ENCODE results near the gene ACTR3. TPM values are rescaled to one million over a fixed set of nuclear protein-coding genes. Genes with fewer than 3 reads are reported as not detected.
A peak's percentile ranks its signal among the peaks of the same experiment; 100 is the strongest.
"Not testable (repeated sequence)": the region's sequence is repeated elsewhere in the genome, so short reads cannot be mapped to it uniquely, and the experiment has no call there.

The ACTR3 gene
- 175 and 217 TPM in 2 replicates for total RNA-seq (ENCODE audit: low replicate concordance)
- long read RNA-seq, full-length matches to known transcripts: 1,026 of 1,077 reads
- long read RNA-seq, partial matches to known transcripts: 27 of 1,077 reads
- long read RNA-seq, other reads (novel, unspliced or antisense): 24 of 1,077 reads

DNA sequence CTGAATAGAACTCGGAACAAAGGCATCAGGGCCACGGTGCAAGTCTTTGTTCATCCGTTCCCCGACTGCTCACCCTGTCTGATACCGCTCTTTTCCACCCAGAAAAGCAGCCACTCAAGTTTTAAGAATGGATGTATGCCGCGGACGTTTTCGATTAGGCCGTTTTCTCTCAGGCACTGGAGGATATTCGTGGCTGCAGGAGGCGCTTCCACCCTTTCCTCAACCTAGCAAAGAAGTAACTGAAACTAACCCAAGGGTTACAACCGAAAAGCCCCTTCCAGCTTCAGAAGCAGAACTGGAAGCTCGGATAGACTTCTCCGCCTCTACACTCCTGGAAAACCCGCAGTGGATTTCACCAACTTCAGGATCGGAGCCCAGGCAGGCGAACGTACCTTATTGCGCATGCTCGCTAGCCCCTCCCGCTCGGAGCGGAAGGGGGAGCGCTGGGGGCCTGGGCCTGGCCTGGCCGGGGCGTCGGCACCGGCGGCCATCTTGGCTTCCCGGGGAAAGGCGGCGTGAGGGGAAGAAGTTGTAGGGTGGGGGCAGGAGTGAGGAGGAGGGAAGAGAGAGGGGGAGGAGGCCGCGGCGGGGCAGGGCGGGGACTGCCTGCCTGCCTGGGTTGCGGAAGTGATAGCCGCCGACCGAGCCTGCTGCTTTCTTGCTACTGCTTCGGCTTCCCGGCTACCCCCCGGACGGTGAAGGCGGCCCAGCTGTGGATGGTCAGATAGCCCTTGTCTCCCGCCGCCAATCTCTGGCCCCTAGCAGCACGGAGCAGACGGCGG lies at the start of gene ACTR3:
ACTR3 (plus strand) TSS at position 619 of the 782 bp plus-strand sequence. CDS start 191 bp downstream, outside the sequence.
- no peak for TF ChIP-seq CTCF (conservative IDR thresholded peaks at IDR 0.05)
- peak within 1 kb of the TSS; percentile 100 for H3K4me3 Mint-ChIP-seq
- H3K36me3 Mint-ChIP-seq: peaks cover 19% of the 10 kb centered on the region
- no peaks in the 10 kb centered on the region for H3K9me3 Mint-ChIP-seq
- no peaks in the 10 kb centered on the region for H3K27me3 Mint-ChIP-seq
- H3K4me1 Mint-ChIP-seq (ENCODE audit: unreplicated experiment): peaks cover 58% of the 10 kb centered on the region
- DNase-seq (ENCODE audit: extremely low spot score, unreplicated experiment): peak; percentile 99
- peak within 1 kb of the TSS; percentile 99 for H3K27ac Mint-ChIP-seq

DNA sequence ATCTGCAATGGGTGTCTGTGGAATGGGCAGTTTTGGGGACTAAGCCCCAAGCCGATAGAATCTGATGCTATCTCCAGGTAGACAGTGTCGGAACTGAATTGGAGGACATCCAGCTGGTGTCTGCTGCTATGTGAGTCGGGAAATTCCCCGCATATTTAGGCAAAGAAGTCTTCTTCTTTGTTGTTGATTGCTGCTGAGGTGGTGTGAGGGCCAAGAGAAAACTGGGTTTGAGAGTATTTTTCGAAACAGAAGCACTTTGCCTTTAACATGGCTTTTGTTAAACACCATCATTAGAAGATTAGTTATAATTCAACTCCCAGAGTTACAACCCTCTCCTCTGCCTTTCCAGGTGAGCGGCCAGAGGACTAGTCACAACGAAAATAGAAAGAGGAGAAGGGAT lies 49.4 kb upstream of the ACTR3 start:
- H3K4me3 Mint-ChIP-seq: no peak overlapping the region
- no peaks in the 10 kb centered on the region for H3K36me3 Mint-ChIP-seq
- no peak for TF ChIP-seq CTCF (conservative IDR thresholded peaks at IDR 0.05)
- no peak for DNase-seq (ENCODE audit: extremely low spot score, unreplicated experiment)
- no peaks in the 10 kb centered on the region for H3K9me3 Mint-ChIP-seq
- H3K27ac Mint-ChIP-seq: no peak overlapping the region
- no peaks in the 10 kb centered on the region for H3K27me3 Mint-ChIP-seq
- H3K4me1 Mint-ChIP-seq (ENCODE audit: unreplicated experiment): peaks cover 7% of the 10 kb centered on the region

- peaks cover 7% of the 10 kb centered on the region for H3K4me1 Mint-ChIP-seq (ENCODE audit: unreplicated experiment)
- TF ChIP-seq CTCF (conservative IDR thresholded peaks at IDR 0.05): no peak
- H3K36me3 Mint-ChIP-seq: no peaks in the 10 kb centered on the region
- H3K27ac Mint-ChIP-seq: peak overlapping the region; percentile 4
- peak overlapping the region; percentile 34 for H3K4me3 Mint-ChIP-seq
- no peak for DNase-seq (ENCODE audit: extremely low spot score, unreplicated experiment)
- H3K9me3 Mint-ChIP-seq: no peaks in the 10 kb centered on the region
- H3K27me3 Mint-ChIP-seq: no peaks in the 10 kb centered on the region
These were observed 46.8 kb upstream of the ACTR3 start for GRCh38 chr2:113842919-113843736.

GRCh38 chr2:113843737-113844050 lies 46.2 kb upstream of the ACTR3 start:
- not testable (repeated sequence) for DNase-seq (ENCODE audit: extremely low spot score, unreplicated experiment); H3K27me3 Mint-ChIP-seq; H3K9me3 Mint-ChIP-seq; H3K4me3 Mint-ChIP-seq; H3K4me1 Mint-ChIP-seq (ENCODE audit: unreplicated experiment); H3K27ac Mint-ChIP-seq; H3K36me3 Mint-ChIP-seq

DNA sequence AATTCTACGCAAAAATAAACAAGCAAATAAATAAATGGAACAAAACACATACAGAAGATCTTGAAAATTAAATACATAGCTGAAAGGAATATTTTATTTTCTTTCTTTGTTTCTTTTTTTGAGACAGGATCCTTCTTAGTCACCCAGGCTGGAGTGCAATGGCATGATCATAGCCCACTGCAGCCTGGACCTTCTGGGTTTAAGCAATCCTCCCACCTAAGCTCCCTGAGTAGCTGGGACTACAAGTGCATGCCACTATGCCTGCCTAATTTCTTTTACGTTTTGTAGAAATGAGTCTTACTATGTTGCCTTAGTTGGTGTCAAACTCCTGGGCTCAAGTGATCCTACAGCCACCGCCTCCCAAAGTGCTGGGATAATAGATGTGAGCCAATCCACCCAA lies 44.6 kb upstream of the ACTR3 start:
- Mint-ChIP-seq H3K4me1 (ENCODE audit: unreplicated experiment) (peaks cover 7% of the 10 kb centered on the region), H3K27ac (no peak overlapping the region), H3K9me3 (no peaks in the 10 kb centered on the region), H3K27me3 (no peaks in the 10 kb centered on the region), H3K36me3 (no peaks in the 10 kb centered on the region), H3K4me3 (no peak overlapping the region)
- no peak for TF ChIP-seq CTCF (conservative IDR thresholded peaks at IDR 0.05)
- no peak for DNase-seq (ENCODE audit: extremely low spot score, unreplicated experiment)

GRCh38 chr2:113845796-113846195 lies 44.1 kb upstream of the ACTR3 start:
- H3K4me3 Mint-ChIP-seq; H3K27me3 Mint-ChIP-seq; H3K9me3 Mint-ChIP-seq; DNase-seq (ENCODE audit: extremely low spot score, unreplicated experiment); H3K4me1 Mint-ChIP-seq (ENCODE audit: unreplicated experiment); H3K36me3 Mint-ChIP-seq; H3K27ac Mint-ChIP-seq: not testable (repeated sequence)
